ENCODE results near the gene WAPL.

Gene WAPL

GRCh38 chr10:86388119-86388704 is 133.4 kb downstream of the WAPL start:
- DNase-seq, result no peak

GRCh38 chr10:86387178-86387794 is 134.3 kb downstream of the WAPL start:
- no peak for DNase-seq

GRCh38 chr10:86385806-86386205 is 135.8 kb downstream of the WAPL start:
- DNase-seq, result no peak

Data from activated CD4-positive, alpha-beta T cell treated with anti-CD3 and anti-CD28 coated beads, Interleukin-2, amount 50 U/mL, for 16 hours (primary cell).